Adipocyte (in vitro differentiated cells): ENCODE measurements around the gene RPL37A.
A peak's percentile ranks its signal among the peaks of the same experiment; 100 is the strongest.

Experiments used
- DNase-seq: peaks from one replicate; pipeline ENCODE4 v3.0.0-alpha.2; 2015; ENCODE audit warnings: low read depth
- H3K27me3 ChIP-seq: replicated peaks from 2 replicates; pipeline ENCODE4 v1.7.0; 2013; ENCODE audit warnings: mild to moderate bottlenecking, low read length, moderate library complexity; ENCODE audit not compliant: control insufficient read depth, insufficient read depth
- H3K36me3 ChIP-seq: 2 replicates; pipeline ENCODE4 v1.7.0; 2013; ENCODE audit warnings: low read length, mild to moderate bottlenecking, moderate library complexity; ENCODE audit not compliant: control insufficient read depth, insufficient read depth, severe bottlenecking
- H3K4me1 ChIP-seq: 2 replicates; pipeline ENCODE4 v1.7.0; 2013; ENCODE audit warnings: mild to moderate bottlenecking, low read length, moderate library complexity; ENCODE audit not compliant: control insufficient read depth, insufficient read depth
- H3K4me3 ChIP-seq: 2 replicates; pipeline ENCODE4 v1.7.0; 2013; ENCODE audit warnings: mild to moderate bottlenecking, low read length, moderate library complexity
- H3K9ac ChIP-seq: 2 replicates; pipeline ENCODE4 v1.7.0; 2013; ENCODE audit warnings: mild to moderate bottlenecking, low read length, moderate library complexity
- H3K9me3 ChIP-seq: 2 replicates; pipeline ENCODE4 v1.7.0; 2013; ENCODE audit warnings: mild to moderate bottlenecking, low read length, moderate library complexity; ENCODE audit not compliant: control insufficient read depth

The RPL37A gene

GRCh38 chr2:216498379-216499352, at the start of gene RPL37A:
RPL37A (plus strand) TSS chr2:216498844; CDS start chr2:216498875, 31 bp downstream.
- H3K4me1 ChIP-seq, result peaks cover 52% of the 10 kb centered on the region
- H3K27me3 ChIP-seq, result no peaks in the 10 kb centered on the region
- no peaks in the 10 kb centered on the region for H3K9me3 ChIP-seq
- peak within 1 kb of the TSS; percentile 99 for H3K9ac ChIP-seq
- peak within 1 kb of the TSS; percentile 95 for H3K4me3 ChIP-seq
- peaks cover 42% of the 10 kb centered on the region for H3K36me3 ChIP-seq
- DNase-seq, result peak; percentile 98

DNA sequence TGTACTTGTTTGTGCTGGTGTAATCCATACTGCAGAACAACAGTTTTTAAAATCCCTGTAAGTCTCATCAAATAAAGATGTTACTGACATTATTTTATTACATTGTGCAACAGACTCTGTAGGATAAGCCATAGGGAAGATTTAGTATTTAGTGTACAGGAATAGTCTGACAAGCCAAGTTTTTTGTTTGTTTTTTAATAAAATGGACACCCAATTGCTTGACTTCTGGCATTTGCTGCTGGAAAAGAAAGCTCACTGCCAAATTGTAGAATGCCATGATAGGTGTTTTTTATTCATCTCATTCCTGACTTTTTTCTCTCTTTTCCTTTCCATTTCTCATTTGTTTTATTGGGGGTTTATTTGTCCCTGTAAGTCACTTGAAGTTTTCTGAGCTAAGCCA, 48.3 kb upstream of the RPL37A start:
- no peak for DNase-seq
- H3K27me3 ChIP-seq, result no peaks in the 10 kb centered on the region
- peaks cover 82% of the 10 kb centered on the region for H3K36me3 ChIP-seq
- H3K9ac ChIP-seq, result no peak overlapping the region
- H3K9me3 ChIP-seq, result peaks cover 5% of the 10 kb centered on the region
- no peaks in the 10 kb centered on the region for H3K4me1 ChIP-seq
- no peak overlapping the region for H3K4me3 ChIP-seq

- no peak for DNase-seq
- Histone ChIP-seq H3K36me3 (peaks cover 83% of the 10 kb centered on the region), H3K9ac (no peak overlapping the region), H3K27me3 (no peaks in the 10 kb centered on the region), H3K4me3 (no peak overlapping the region), H3K9me3 (peaks cover 5% of the 10 kb centered on the region), H3K4me1 (no peaks in the 10 kb centered on the region)
Observed at GRCh38 chr2:216450784-216451183, 47.9 kb upstream of the RPL37A start.

- Histone ChIP-seq H3K36me3 (peaks cover 54% of the 10 kb centered on the region), H3K9ac (no peak overlapping the region), H3K9me3 (peaks cover under 1% of the 10 kb centered on the region), H3K27me3 (no peaks in the 10 kb centered on the region), H3K4me1 (no peaks in the 10 kb centered on the region), H3K4me3 (no peak overlapping the region)
- no peak for DNase-seq
Observed at GRCh38 chr2:216453955-216454614, 44.6 kb upstream of the RPL37A start.

DNA sequence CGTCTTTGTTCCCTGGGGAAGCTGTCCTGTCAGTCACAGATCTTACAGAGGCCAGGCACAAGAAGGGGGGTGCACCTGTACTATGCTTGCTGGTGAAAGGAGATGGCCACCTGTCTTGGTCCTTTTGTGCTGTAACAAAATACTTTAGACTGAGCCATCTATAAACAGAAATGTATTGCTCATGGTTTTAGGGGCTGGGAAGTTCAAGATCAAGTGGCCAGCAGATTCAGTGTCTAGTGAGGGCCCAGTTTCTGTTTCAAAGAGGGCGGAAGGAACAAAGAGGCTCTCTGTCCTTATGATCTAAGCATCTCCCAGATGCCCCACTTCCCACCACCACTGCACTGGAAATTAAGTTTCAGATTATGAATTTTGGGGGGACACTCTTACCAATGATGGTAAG, 35.5 kb upstream of the RPL37A start:
- H3K4me1 ChIP-seq, result no peaks in the 10 kb centered on the region
- peaks cover 9% of the 10 kb centered on the region for H3K36me3 ChIP-seq
- H3K27me3 ChIP-seq, result no peaks in the 10 kb centered on the region
- no peaks in the 10 kb centered on the region for H3K9me3 ChIP-seq
- no peak overlapping the region for H3K9ac ChIP-seq
- H3K4me3 ChIP-seq, result no peak overlapping the region
- DNase-seq, result no peak

DNA sequence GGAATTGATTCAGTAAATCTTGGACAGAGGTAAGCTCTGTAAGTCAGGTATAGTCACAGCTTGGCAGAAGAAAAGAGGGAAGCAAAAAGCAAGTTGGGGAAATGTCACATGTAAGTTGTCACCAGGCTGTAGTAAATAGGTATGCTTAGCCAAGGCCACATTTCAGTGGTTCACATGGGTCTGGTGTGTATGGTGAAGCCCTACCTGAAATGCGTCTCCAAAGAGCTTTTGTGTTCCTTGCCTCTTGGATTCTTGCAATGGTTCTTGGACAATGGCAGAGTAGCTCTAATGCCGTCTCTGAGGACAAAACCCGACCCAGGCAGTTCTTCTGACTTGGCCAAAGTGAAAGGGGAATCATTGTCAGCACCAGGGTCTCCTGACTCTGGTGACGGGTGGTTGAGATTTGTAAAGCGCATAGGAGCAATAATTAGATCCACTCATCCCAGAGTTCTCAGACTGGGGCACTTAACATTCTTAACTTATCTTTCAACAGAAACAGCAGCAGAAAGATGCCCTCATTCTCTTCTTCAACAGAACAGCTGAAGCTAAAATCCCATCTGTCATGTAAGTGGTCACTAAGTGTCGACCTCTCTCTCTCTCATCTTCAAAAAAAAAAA, 34.4 kb upstream of the RPL37A start:
- no peak overlapping the region for H3K4me3 ChIP-seq
- H3K36me3 ChIP-seq, result peaks cover 13% of the 10 kb centered on the region

GRCh38 chr2:216465579-216466195, 33.0 kb upstream of the RPL37A start:
- Histone ChIP-seq H3K4me1 (no peaks in the 10 kb centered on the region), H3K9ac (no peak overlapping the region), H3K27me3 (no peaks in the 10 kb centered on the region), H3K4me3 (no peak overlapping the region), H3K36me3 (peaks cover 14% of the 10 kb centered on the region), H3K9me3 (no peaks in the 10 kb centered on the region)
- no peak for DNase-seq

More for the DNA sequence above, 34.4 kb upstream of the RPL37A start:
- no peak for DNase-seq
- H3K9ac ChIP-seq, result no peak overlapping the region
- H3K9me3 ChIP-seq, result no peaks in the 10 kb centered on the region
- no peaks in the 10 kb centered on the region for H3K4me1 ChIP-seq
- no peaks in the 10 kb centered on the region for H3K27me3 ChIP-seq

DNA sequence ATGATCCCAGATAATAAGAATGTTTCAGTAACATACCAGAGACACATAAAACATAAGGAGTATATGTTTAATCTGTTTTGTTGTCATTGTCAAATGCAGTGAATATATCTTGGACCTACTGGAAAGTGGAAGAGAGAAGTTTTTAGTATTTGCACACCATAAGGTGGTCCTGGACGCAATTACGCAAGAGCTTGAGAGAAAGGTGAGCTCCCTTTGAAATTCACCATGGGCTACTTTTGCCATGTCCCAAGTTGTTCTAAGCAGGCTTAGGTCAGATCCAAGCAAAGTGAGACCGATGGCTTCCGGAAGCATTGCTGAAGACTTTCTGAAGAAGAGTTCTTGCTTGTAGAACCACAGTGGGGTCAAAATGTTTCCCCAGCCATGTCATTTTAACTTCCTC, 30.8 kb upstream of the RPL37A start:
- Histone ChIP-seq H3K36me3 (peaks cover 27% of the 10 kb centered on the region), H3K9ac (no peak overlapping the region), H3K4me1 (no peaks in the 10 kb centered on the region), H3K9me3 (no peaks in the 10 kb centered on the region), H3K4me3 (no peak overlapping the region), H3K27me3 (no peaks in the 10 kb centered on the region)
- no peak for DNase-seq

- Histone ChIP-seq H3K27me3 (no peaks in the 10 kb centered on the region), H3K4me1 (no peaks in the 10 kb centered on the region), H3K4me3 (no peak overlapping the region), H3K9me3 (no peaks in the 10 kb centered on the region), H3K9ac (no peak overlapping the region), H3K36me3 (peaks cover 31% of the 10 kb centered on the region)
- no peak for DNase-seq
Observed at GRCh38 chr2:216469661-216470060, 29.0 kb upstream of the RPL37A start.

- no peak for DNase-seq
- Histone ChIP-seq H3K9me3 (no peaks in the 10 kb centered on the region), H3K4me3 (no peak overlapping the region), H3K27me3 (no peaks in the 10 kb centered on the region), H3K4me1 (no peaks in the 10 kb centered on the region), H3K9ac (no peak overlapping the region), H3K36me3 (peaks cover 50% of the 10 kb centered on the region)
Observed at GRCh38 chr2:216473187-216473586, 25.5 kb upstream of the RPL37A start.
